H9 (cell line): ENCODE results near the gene KCNS3. TPM values are rescaled to one million over a fixed set of nuclear protein-coding genes. Genes with fewer than 3 reads are reported as not detected.

ENCODE experiments used
- DNase-seq: peaks from one replicate; pipeline ENCODE4 v3.0.0-alpha.2; 2017
- H2AFZ ChIP-seq: one replicate; pipeline ENCODE4 v1.6.1; 2013; ENCODE audit warnings: mild to moderate bottlenecking, low read length, control low read depth, moderate library complexity
- H2AK5ac ChIP-seq: 2 replicates; pipeline ENCODE4 v1.6.1; 2013; ENCODE audit warnings: low read length, control low read depth, mixed read lengths; ENCODE audit not compliant: insufficient read length
- H2BK120ac ChIP-seq: one replicate; pipeline ENCODE4 v1.6.1; 2013; ENCODE audit warnings: low read depth, mild to moderate bottlenecking, low read length, control low read depth, inconsistent platforms; ENCODE audit not compliant: poor library complexity, severe bottlenecking
- H2BK12ac ChIP-seq: 2 replicates; pipeline ENCODE4 v1.6.1; 2013; ENCODE audit warnings: low read length, control low read depth, mixed read lengths, low read depth; ENCODE audit not compliant: insufficient read length
- H2BK15ac ChIP-seq: 2 replicates; pipeline ENCODE4 v1.6.1; 2013; ENCODE audit warnings: low read depth, low read length, control low read depth
- H2BK20ac ChIP-seq: one replicate; pipeline ENCODE4 v1.6.1; 2013; ENCODE audit warnings: low read depth, mild to moderate bottlenecking, low read length, control low read depth, inconsistent platforms; ENCODE audit not compliant: poor library complexity, severe bottlenecking
- H2BK5ac ChIP-seq: 2 replicates; pipeline ENCODE4 v1.6.1; 2013; ENCODE audit warnings: low read length, control low read depth, mixed read lengths; ENCODE audit not compliant: insufficient read length
- H3K14ac ChIP-seq: 2 replicates; pipeline ENCODE4 v1.6.1; 2013; ENCODE audit warnings: low read length, control low read depth; ENCODE audit not compliant: insufficient read depth
- H3K18ac ChIP-seq: 2 replicates; pipeline ENCODE4 v1.6.1; 2013; ENCODE audit warnings: low read depth, mild to moderate bottlenecking, mixed read lengths, low read length, control low read depth; ENCODE audit not compliant: insufficient read length
- H3K23ac ChIP-seq: 2 replicates; pipeline ENCODE4 v1.6.1; 2013; ENCODE audit warnings: low read length, control low read depth, mixed read lengths, low read depth; ENCODE audit not compliant: insufficient read length
- H3K23me2 ChIP-seq: 2 replicates; pipeline ENCODE4 v1.6.1; 2013; ENCODE audit warnings: low read depth, mild to moderate bottlenecking, mixed read lengths, low read length, control low read depth; ENCODE audit not compliant: insufficient read length, poor library complexity, severe bottlenecking
- H3K27ac ChIP-seq: 2 replicates; pipeline ENCODE4 v1.5.1; 2013; ENCODE audit warnings: low read length, control low read depth, mixed read lengths, low read depth; ENCODE audit not compliant: insufficient read length
- H3K27me3 ChIP-seq: 2 replicates; pipeline ENCODE4 v1.6.1; 2013; ENCODE audit warnings: low read length, control low read depth, inconsistent platforms; ENCODE audit not compliant: insufficient read depth
- H3K4ac ChIP-seq: 2 replicates; pipeline ENCODE4 v1.6.1; 2013; ENCODE audit warnings: low read depth, mild to moderate bottlenecking, control low read depth, inconsistent platforms, low read length, moderate library complexity
- H3K4me1 ChIP-seq: 2 replicates; pipeline ENCODE4 v1.6.1; 2013; ENCODE audit warnings: low read length, control low read depth, inconsistent platforms; ENCODE audit not compliant: insufficient read depth
- H3K4me2 ChIP-seq: 2 replicates; pipeline ENCODE4 v1.6.1; 2013; ENCODE audit warnings: low read length, control low read depth, mixed read lengths; ENCODE audit not compliant: insufficient read length, insufficient read depth
- H3K56ac ChIP-seq: 2 replicates; pipeline ENCODE4 v1.6.1; 2013; ENCODE audit warnings: low read depth, mild to moderate bottlenecking, mixed read lengths, low read length, control low read depth; ENCODE audit not compliant: insufficient read length
- H3K79me1 ChIP-seq: 2 replicates; pipeline ENCODE4 v1.6.1; 2013; ENCODE audit warnings: low read depth, mild to moderate bottlenecking, moderate library complexity, low read length, control low read depth, inconsistent platforms; ENCODE audit not compliant: insufficient read depth, poor library complexity, severe bottlenecking
- H3K79me2 ChIP-seq: 2 replicates; pipeline ENCODE4 v1.6.1; 2013; ENCODE audit warnings: low read length, control low read depth, inconsistent platforms; ENCODE audit not compliant: insufficient read depth
- H3K9ac ChIP-seq: 2 replicates; pipeline ENCODE4 v1.6.1; 2013; ENCODE audit warnings: low read length, control low read depth, mixed read lengths; ENCODE audit not compliant: insufficient read length; ENCODE audit errors: extremely low read depth
- H3K9me3 ChIP-seq: one replicate; pipeline ENCODE4 v1.6.1; 2013; ENCODE audit warnings: low read depth, low read length, inconsistent platforms; ENCODE audit not compliant: control insufficient read depth
- H3T11ph ChIP-seq: one replicate; pipeline ENCODE4 v1.6.1; 2013; ENCODE audit warnings: mild to moderate bottlenecking, low read length, control low read depth, inconsistent platforms
- H4K20me1 ChIP-seq: one replicate; pipeline ENCODE4 v1.6.1; 2013; ENCODE audit not compliant: control insufficient read depth, insufficient read length, insufficient read depth
- H4K5ac ChIP-seq: 2 replicates; pipeline ENCODE4 v1.6.1; 2013; ENCODE audit warnings: low read depth, mild to moderate bottlenecking, mixed read lengths, low read length, control low read depth; ENCODE audit not compliant: insufficient read length
- H4K8ac ChIP-seq: replicated peaks from 2 replicates; pipeline ENCODE4 v1.6.1; 2013; ENCODE audit warnings: low read length, control low read depth, mixed read lengths, low read depth; ENCODE audit not compliant: insufficient read length
- H4K91ac ChIP-seq: 2 replicates; pipeline ENCODE4 v1.6.1; 2013; ENCODE audit warnings: low read depth, mild to moderate bottlenecking, moderate library complexity, mixed read lengths, low read length, control low read depth; ENCODE audit not compliant: insufficient read length
- H3K27ac Mint-ChIP-seq, 3 experiments: 2 replicates in 2 of 3; 3 replicates in 1 of 3; pipeline ENCODE4 v1.8.0; 2020 to 2021; ENCODE audit warnings: mixed read lengths in 3 of 3, mild to moderate bottlenecking in 1 of 3, moderate library complexity in 1 of 3
- H3K27me3 Mint-ChIP-seq: 2 replicates; pipeline ENCODE4 v1.8.0; 2021; ENCODE audit warnings: low read depth, mild to moderate bottlenecking, moderate library complexity, mixed read lengths
- H3K36me3 Mint-ChIP-seq, 3 experiments: 2 replicates in 2 of 3; 3 replicates in 1 of 3; pipeline ENCODE4 v1.8.0; 2020 to 2021; ENCODE audit warnings: low read depth in 3 of 3, mixed read lengths in 3 of 3; ENCODE audit not compliant: insufficient read depth in 1 of 3
- H3K4me1 Mint-ChIP-seq, 2 experiments: 2 replicates each; pipeline ENCODE4 v1.8.0; 2020; ENCODE audit warnings: mixed read lengths in 2 of 2
- H3K4me3 Mint-ChIP-seq, 2 experiments: 2 replicates in 1 of 2; 3 replicates in 1 of 2; pipeline ENCODE4 v1.8.0; 2020 to 2021; ENCODE audit warnings: mild to moderate bottlenecking in 2 of 2, mixed read lengths in 2 of 2, moderate library complexity in 1 of 2
- H3K9me3 Mint-ChIP-seq, 2 experiments: 2 replicates in 1 of 2; 3 replicates in 1 of 2; pipeline ENCODE4 v1.8.0; 2020; ENCODE audit warnings: mild to moderate bottlenecking in 2 of 2, mixed read lengths in 2 of 2, moderate library complexity in 1 of 2
- WGBS: extraction: QIAGEN DNeasy Blood & Tissue Kit; methylation state at CpG from one replicate; pipeline ENCODE4 v1.1.7; 2013; ENCODE audit warnings: missing lambda C conversion rate, low lambda C conversion rate, mixed read lengths; ENCODE audit not compliant: insufficient read length; ENCODE audit errors: extremely low coverage; 5-methylcytosine and 5-hydroxymethylcytosine counted together
- total RNA-seq: library from RNA; stranded (reverse); gene quantifications from 2 replicates; pipeline ENCODE4 v1.2.1, GENCODE V29; 2021
- TF ChIP-seq, protein P1 (sequence below): fragments of 200-600 bp; sonication (generic); conservative IDR thresholded peaks from 3 replicates; pipeline ENCODE4 v1.8.0; 2021; ENCODE audit warnings: antibody characterized with exemption, mild to moderate bottlenecking

KCNS3 gene
- total RNA-seq, 1 experiment from 2014 or later = 8.0 TPM

DNA sequence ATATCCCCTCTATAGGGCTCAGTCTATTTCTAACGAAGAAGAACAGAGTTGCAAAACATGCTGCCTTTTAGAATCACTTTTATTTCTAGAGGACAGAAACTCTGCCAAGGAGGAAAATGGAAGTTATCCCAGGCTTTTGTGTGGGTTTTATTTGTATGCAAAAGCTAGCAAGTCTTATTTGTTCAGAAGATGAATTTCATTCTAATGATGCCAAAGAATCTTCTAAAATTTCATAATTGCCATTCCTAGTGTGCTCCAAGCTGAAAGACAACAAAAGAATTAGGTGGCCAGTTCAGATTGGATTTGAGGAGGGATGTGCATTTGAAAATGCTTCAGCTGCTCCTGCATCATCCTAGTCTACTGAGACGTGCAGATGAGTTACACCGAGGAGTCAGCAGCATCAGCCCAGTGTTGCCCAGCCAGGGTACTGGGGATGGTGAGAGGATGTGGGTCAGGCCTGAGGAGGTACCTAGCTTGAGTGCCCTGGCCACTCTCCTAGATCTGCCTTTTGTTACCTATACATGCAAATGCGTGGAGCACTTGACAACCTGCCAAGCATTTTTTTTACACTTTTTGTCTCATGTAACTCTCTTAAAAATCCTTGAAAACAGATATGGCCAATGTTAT, 80.1 kb downstream of the KCNS3 start:
- Histone ChIP-seq H3K4me2 (no peak overlapping the region), H2BK120ac (no peak overlapping the region), H3K14ac (no peak overlapping the region; the same call in 1 of the 2 replicates), H2AFZ (no peak overlapping the region), H2BK20ac (no peak overlapping the region), H3K23ac (no peak overlapping the region), H3K27ac (no peak overlapping the region), H2BK12ac (no peak overlapping the region), H3K9me3 (no peaks in the 10 kb centered on the region), H4K5ac (no peak overlapping the region), H3K9ac (no peak overlapping the region), H3T11ph (no peak overlapping the region), H4K91ac (no peak overlapping the region), H2BK15ac (no peak overlapping the region), H4K8ac (no peak overlapping the region), H3K27me3 (no peaks in the 10 kb centered on the region), H3K56ac (no peak overlapping the region), H3K4ac (no peak overlapping the region), H2BK5ac (no peak overlapping the region), H3K23me2 (no peaks in the 10 kb centered on the region), H3K4me1 (no peaks in the 10 kb centered on the region; the same call in 1 of the 2 replicates), H4K20me1 (no peaks in the 10 kb centered on the region), H2AK5ac (no peak overlapping the region), H3K79me2 (no peaks in the 10 kb centered on the region), H3K79me1 (no peaks in the 10 kb centered on the region), H3K18ac (no peak overlapping the region)
- H3K36me3 Mint-ChIP-seq = no peaks in the 10 kb centered on the region
- no peaks in the 10 kb centered on the region; the same call in 1 of the 2 replicates for H3K27me3 Mint-ChIP-seq
- no CpG with 5 or more reads among the region's 4 CpGs for WGBS
- H3K9me3 Mint-ChIP-seq = no peaks in the 10 kb centered on the region; a peak in 1 of 5 replicates
- no peak for DNase-seq
- TF ChIP-seq, protein P1, sequence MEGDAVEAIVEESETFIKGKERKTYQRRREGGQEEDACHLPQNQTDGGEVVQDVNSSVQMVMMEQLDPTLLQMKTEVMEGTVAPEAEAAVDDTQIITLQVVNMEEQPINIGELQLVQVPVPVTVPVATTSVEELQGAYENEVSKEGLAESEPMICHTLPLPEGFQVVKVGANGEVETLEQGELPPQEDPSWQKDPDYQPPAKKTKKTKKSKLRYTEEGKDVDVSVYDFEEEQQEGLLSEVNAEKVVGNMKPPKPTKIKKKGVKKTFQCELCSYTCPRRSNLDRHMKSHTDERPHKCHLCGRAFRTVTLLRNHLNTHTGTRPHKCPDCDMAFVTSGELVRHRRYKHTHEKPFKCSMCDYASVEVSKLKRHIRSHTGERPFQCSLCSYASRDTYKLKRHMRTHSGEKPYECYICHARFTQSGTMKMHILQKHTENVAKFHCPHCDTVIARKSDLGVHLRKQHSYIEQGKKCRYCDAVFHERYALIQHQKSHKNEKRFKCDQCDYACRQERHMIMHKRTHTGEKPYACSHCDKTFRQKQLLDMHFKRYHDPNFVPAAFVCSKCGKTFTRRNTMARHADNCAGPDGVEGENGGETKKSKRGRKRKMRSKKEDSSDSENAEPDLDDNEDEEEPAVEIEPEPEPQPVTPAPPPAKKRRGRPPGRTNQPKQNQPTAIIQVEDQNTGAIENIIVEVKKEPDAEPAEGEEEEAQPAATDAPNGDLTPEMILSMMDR = no peak
- peaks cover 8 to 13% of the 10 kb centered on the region in 2 experiments for H3K4me1 Mint-ChIP-seq
- H3K27ac Mint-ChIP-seq = no peak overlapping the region
- no peak overlapping the region for H3K4me3 Mint-ChIP-seq
